ENCODE data around the gene METTL15. TPM values are rescaled to one million over a fixed set of nuclear protein-coding genes. Genes with fewer than 3 reads are reported as not detected.

The METTL15 gene
- total RNA-seq, 1 experiment from 2014 or later, result 12.4 TPM

DNA sequence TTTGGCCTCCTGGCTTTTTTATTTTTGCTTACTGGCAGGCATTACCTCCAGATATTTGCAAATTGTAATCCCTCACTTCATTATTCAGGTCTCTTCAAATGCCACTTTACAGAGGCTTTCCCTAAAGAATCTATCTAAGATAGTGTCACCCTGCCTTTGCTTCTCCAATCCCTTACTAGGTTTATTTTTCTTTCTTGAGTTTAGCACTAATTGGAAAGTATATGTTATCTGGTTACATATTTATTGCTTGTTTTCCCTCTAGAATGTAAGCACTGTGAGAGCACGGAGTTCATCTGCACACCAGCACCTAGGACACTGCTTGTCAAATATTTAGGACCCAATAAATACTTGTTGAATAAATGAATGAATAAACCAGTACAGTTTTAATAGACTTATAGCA, 3.8 kb upstream of the METTL15 start:
- Histone ChIP-seq H3K4me1 (ENCODE audit: insufficient read depth, low read length) (peaks cover 54% of the 10 kb centered on the region), H3K27me3 (ENCODE audit: low read length) (no peaks in the 10 kb centered on the region), H3K79me2 (ENCODE audit: low read length) (peaks cover 92% of the 10 kb centered on the region), H4K20me1 (ENCODE audit: low read length) (no peaks in the 10 kb centered on the region), H3K9ac (ENCODE audit: low read length) (no peak overlapping the region), H3F3A (ENCODE audit: low read length, unreplicated experiment) (no peaks in the 10 kb centered on the region), H3K27ac (ENCODE audit: low read length) (no peak overlapping the region), H3K36me3 (ENCODE audit: low read depth, low read length) (no peaks in the 10 kb centered on the region), H2AFZ (ENCODE audit: low read length) (no peak overlapping the region), H3K9me2 (replicated peaks; ENCODE audit: low read length) (no peaks in the 10 kb centered on the region), H3K4me3 (ENCODE audit: low read length) (peak overlapping the region; percentile 3; the same call in 1 of the 2 replicates), H3K4me2 (ENCODE audit: low read length) (peak overlapping the region; percentile 88), H3K9me3 (ENCODE audit: low read length) (no peaks in the 10 kb centered on the region)
- TF ChIP-seq EZH2 (IDR thresholded peaks at IDR 0.05; ENCODE audit: low read length, unreplicated experiment), result no peak
- TF ChIP-seq, protein P1, sequence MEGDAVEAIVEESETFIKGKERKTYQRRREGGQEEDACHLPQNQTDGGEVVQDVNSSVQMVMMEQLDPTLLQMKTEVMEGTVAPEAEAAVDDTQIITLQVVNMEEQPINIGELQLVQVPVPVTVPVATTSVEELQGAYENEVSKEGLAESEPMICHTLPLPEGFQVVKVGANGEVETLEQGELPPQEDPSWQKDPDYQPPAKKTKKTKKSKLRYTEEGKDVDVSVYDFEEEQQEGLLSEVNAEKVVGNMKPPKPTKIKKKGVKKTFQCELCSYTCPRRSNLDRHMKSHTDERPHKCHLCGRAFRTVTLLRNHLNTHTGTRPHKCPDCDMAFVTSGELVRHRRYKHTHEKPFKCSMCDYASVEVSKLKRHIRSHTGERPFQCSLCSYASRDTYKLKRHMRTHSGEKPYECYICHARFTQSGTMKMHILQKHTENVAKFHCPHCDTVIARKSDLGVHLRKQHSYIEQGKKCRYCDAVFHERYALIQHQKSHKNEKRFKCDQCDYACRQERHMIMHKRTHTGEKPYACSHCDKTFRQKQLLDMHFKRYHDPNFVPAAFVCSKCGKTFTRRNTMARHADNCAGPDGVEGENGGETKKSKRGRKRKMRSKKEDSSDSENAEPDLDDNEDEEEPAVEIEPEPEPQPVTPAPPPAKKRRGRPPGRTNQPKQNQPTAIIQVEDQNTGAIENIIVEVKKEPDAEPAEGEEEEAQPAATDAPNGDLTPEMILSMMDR (conservative IDR thresholded peaks at IDR 0.05; ENCODE audit: low read depth, low read length), result no peak
- no peak for TF ChIP-seq EZH2phosphoT487 (IDR thresholded peaks at IDR 0.05; ENCODE audit: borderline replicate concordance, low read length)
- DNase-seq (no peak), ATAC-seq (no peak)
- intact Hi-C loops (cut with micrococcal nuclease), result loop anchor here (5.0 kb wide), 1 partner anchor 322 kb away; no protein-coding TSS in a partner anchor
- POLR2A ChIA-PET (ENCODE audit: unreplicated experiment), result interaction anchor here (0.7 to 1.1 kb wide), 2 partner anchors 12 to 386 kb away, joined by 3 to 5 read pairs; no protein-coding TSS in a partner anchor
- CTCF ChIA-PET, result no interaction called here
- no TSS peak for BruUV-seq (replicated peaks)

DNA sequence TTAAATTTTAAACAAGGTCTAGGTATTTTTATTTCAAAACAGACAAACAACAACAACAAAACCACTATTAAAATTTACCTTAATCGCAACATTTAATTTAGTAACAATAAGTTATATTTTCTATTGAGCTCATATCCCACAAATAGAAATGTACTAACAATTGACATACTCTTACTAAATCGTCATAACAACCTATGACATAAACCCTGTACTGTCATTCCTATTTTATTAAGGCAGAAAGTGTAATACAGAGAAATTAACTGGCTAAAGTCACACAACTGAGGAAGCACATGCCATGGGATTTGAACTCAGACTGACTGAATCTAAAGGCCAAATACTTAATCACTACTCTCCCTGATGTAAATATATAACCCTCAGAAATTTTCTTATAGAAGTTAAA, 3.2 kb upstream of the METTL15 start:
- Histone ChIP-seq H3K9ac (ENCODE audit: low read length) (no peak overlapping the region), H3K27ac (ENCODE audit: low read length) (no peak overlapping the region), H2AFZ (ENCODE audit: low read length) (no peak overlapping the region), H3F3A (ENCODE audit: low read length, unreplicated experiment) (no peaks in the 10 kb centered on the region), H3K9me3 (ENCODE audit: low read length) (no peaks in the 10 kb centered on the region), H3K27me3 (ENCODE audit: low read length) (no peaks in the 10 kb centered on the region), H3K4me3 (ENCODE audit: low read length) (no peak overlapping the region), H3K9me2 (replicated peaks; ENCODE audit: low read length) (no peaks in the 10 kb centered on the region), H3K4me2 (ENCODE audit: low read length) (peak overlapping the region; percentile 88), H3K79me2 (ENCODE audit: low read length) (peaks cover 91% of the 10 kb centered on the region), H4K20me1 (ENCODE audit: low read length) (no peaks in the 10 kb centered on the region), H3K36me3 (ENCODE audit: low read depth, low read length) (no peaks in the 10 kb centered on the region), H3K4me1 (ENCODE audit: insufficient read depth, low read length) (peaks cover 59% of the 10 kb centered on the region)
- BruUV-seq (replicated peaks), result no TSS peak
- intact Hi-C loops (cut with micrococcal nuclease), result loop anchor here (5.0 kb wide), 5 partner anchors 203 to 1227 kb away; no protein-coding TSS in a partner anchor
- CTCF ChIA-PET, result no interaction called here
- TF ChIP-seq, protein P1 (conservative IDR thresholded peaks at IDR 0.05; ENCODE audit: low read depth, low read length), result no peak
- TF ChIP-seq EZH2 (IDR thresholded peaks at IDR 0.05; ENCODE audit: low read length, unreplicated experiment) (no peak), EZH2phosphoT487 (IDR thresholded peaks at IDR 0.05; ENCODE audit: borderline replicate concordance, low read length) (no peak)
- ATAC-seq, result no peak
- DNase-seq, result no peak
- POLR2A ChIA-PET (ENCODE audit: unreplicated experiment), result interaction anchor here (1.1 kb wide), 1 partner anchor 11 kb away, joined by 5 read pairs; no protein-coding TSS in a partner anchor

DNA sequence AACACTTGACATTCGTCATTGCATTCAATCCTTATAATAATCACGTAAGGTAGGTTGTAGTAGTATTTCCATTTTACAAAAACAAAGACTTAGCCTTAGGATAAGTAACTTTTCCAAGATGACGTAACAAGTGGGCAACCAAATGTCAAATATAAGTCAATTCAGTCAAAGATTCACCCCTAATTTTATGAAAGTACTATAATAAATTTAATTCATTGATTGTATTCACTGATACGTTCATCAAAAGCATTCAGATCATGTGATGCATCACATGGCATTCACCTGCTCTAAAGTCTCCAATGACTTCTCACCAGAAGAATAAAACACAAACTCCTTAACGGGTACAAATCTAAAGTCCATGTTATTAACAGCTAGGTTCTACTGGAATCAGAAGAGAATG, 2.3 kb upstream of the METTL15 start:
- peak overlapping the region; percentile 75 for H3K4me3 ChIP-seq (ENCODE audit: low read length)
- no peaks in the 10 kb centered on the region for H3K9me3 ChIP-seq (ENCODE audit: low read length)
- no peak for TF ChIP-seq EZH2 (IDR thresholded peaks at IDR 0.05; ENCODE audit: low read length, unreplicated experiment)
- no peak for TF ChIP-seq EZH2phosphoT487 (IDR thresholded peaks at IDR 0.05; ENCODE audit: borderline replicate concordance, low read length)
- TF ChIP-seq, protein P1 (conservative IDR thresholded peaks at IDR 0.05; ENCODE audit: low read depth, low read length), result no peak
- peaks cover 61% of the 10 kb centered on the region for H3K4me1 ChIP-seq (ENCODE audit: insufficient read depth, low read length)
- ATAC-seq, result no peak
- H3F3A ChIP-seq (ENCODE audit: low read length, unreplicated experiment), result no peaks in the 10 kb centered on the region
- no peak overlapping the region for H3K27ac ChIP-seq (ENCODE audit: low read length)
- ChIA-PET POLR2A (ENCODE audit: unreplicated experiment) (no interaction called here), CTCF (no interaction called here)
- no peak overlapping the region for H3K9ac ChIP-seq (ENCODE audit: low read length)
- H4K20me1 ChIP-seq (ENCODE audit: low read length), result no peaks in the 10 kb centered on the region
- no peaks in the 10 kb centered on the region for H3K27me3 ChIP-seq (ENCODE audit: low read length)
- H2AFZ ChIP-seq (ENCODE audit: low read length), result no peak overlapping the region
- H3K36me3 ChIP-seq (ENCODE audit: low read depth, low read length), result no peaks in the 10 kb centered on the region
- intact Hi-C loops (cut with micrococcal nuclease), result loop anchor here (2.0 to 5.0 kb wide), 5 partner anchors 204 to 1226 kb away; partner anchors contain the start of gene BDNF
- H3K79me2 ChIP-seq (ENCODE audit: low read length), result peaks cover 90% of the 10 kb centered on the region
- no peaks in the 10 kb centered on the region for H3K9me2 ChIP-seq (replicated peaks; ENCODE audit: low read length)
- BruUV-seq (replicated peaks), result no TSS peak
- DNase-seq, result no peak
- peak overlapping the region; percentile 88 for H3K4me2 ChIP-seq (ENCODE audit: low read length)
